GM21717 (cell line): ENCODE measurements around the gene SLC29A1.

Experiments used
- ATAC-seq: cut with Tn5 transposase; IDR thresholded peaks from one replicate; pipeline ENCODE4 v1.9.1; 2021; ENCODE audit warnings: mild to moderate bottlenecking, moderate library complexity; ENCODE audit not compliant: unreplicated experiment

Gene SLC29A1

GRCh38 chr6:44251576-44252524 lies 28.5 kb downstream of the SLC29A1 start:
- ATAC-seq = no peak

DNA sequence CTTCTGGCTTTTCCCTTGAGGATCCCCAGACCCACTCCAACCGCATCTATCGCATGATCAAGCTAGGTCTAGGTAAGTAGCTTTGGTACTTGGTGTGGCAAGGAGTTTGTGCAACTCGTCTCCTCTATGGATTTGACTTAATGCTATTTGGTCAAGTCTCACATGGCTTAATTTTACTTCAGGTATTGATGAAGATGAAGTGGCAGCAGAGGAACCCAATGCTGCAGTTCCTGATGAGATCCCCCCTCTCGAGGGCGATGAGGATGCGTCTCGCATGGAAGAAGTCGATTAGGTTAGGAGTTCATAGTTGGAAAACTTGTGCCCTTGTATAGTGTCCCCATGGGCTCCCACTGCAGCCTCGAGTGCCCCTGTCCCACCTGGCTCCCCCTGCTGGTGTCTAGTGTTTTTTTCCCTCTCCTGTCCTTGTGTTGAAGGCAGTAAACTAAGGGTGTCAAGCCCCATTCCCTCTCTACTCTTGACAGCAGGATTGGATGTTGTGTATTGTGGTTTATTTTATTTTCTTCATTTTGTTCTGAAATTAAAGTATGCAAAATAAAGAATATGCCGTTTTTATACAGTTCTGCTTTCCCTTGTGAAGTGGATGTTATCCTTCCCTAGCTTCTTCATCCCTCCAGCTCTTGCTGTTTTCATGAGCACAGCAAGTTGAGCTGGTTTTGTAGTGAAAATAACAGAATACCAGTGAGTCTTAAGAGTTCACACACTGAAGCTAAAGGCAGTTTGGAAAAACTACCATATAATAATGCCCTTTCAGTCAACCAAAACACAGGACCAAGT lies 30.1 kb downstream of the SLC29A1 start:
- ATAC-seq = no peak

DNA sequence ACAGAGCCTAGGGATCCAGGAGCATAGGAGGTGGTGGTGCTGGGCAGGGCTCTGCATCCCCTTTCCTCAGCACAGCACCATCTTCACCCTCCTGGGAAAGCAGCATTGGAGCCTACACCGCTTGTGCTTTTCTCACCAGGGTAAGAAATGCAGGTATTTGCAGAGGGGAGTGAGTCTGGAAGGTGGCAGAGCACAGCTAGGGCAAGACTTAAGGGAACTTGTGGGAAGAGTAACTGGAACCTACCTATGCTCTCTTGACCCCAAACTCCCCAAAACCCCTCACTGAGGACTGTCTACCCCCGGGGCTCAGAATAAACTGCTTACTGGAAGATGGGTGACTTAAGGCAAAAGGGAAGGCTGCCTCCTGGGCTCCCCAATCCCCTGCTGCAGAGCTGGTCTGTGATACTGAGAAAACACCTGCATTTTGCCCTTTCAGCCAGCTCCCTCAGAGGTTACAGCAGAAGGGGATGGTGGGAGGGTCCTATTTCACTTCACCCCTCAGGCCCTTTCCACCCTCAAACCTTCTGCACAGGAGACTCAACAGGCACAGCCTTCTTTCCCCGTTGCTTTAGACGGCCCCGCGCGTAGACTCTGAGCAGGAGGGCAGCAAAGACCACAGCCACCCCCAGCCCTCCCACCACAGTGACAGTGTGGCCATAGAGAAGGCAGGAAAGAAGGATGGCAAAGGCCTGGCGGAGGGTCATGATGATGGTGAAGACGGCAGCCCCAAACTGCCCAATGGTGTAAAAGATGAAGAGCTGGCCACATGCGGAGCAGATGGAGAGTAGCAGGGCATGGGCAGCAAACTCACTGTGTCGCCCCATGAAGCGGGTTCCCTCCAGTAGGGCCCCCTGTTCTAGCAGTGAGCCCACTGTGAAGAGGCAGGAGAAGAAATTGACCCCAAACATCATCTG lies 31.1 kb downstream of the SLC29A1 start:
- ATAC-seq = no peak

- ATAC-seq = no peak
These were observed 31.9 kb downstream of the SLC29A1 start for GRCh38 chr6:44255105-44255808.

- ATAC-seq = no peak
These were observed 32.7 kb downstream of the SLC29A1 start for GRCh38 chr6:44255871-44256774.

DNA sequence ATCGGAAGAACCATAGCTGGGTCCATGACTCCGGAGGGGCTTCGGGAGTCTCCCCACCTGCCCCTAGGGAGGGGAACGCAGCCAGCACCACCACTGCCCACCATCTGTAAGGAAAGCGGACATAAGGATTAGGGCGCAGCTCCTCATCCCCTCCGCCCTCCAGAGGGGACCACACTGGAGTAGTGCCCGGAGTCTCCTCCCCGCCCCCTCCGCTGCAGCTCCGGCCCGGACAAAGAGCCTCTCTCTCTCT lies 33.3 kb downstream of the SLC29A1 start:
- peak; percentile 16 for ATAC-seq

GRCh38 chr6:44257025-44257752 lies 33.8 kb downstream of the SLC29A1 start, which contains the start of gene SLC35B2:
SLC35B2 (minus strand) TSS chr6:44257528; CDS start chr6:44257410, 118 bp downstream.
- peak; percentile 37 for ATAC-seq

- peak; percentile 23 for ATAC-seq
These were observed 34.4 kb downstream of the SLC29A1 start for GRCh38 chr6:44257753-44258324.

GRCh38 chr6:44258325-44258863 lies 35.0 kb downstream of the SLC29A1 start:
- no peak for ATAC-seq

- no peak for ATAC-seq
These were observed 35.5 kb downstream of the SLC29A1 start for GRCh38 chr6:44258921-44259320.

GRCh38 chr6:44260011-44260410 lies 36.6 kb downstream of the SLC29A1 start:
- no peak for ATAC-seq

DNA sequence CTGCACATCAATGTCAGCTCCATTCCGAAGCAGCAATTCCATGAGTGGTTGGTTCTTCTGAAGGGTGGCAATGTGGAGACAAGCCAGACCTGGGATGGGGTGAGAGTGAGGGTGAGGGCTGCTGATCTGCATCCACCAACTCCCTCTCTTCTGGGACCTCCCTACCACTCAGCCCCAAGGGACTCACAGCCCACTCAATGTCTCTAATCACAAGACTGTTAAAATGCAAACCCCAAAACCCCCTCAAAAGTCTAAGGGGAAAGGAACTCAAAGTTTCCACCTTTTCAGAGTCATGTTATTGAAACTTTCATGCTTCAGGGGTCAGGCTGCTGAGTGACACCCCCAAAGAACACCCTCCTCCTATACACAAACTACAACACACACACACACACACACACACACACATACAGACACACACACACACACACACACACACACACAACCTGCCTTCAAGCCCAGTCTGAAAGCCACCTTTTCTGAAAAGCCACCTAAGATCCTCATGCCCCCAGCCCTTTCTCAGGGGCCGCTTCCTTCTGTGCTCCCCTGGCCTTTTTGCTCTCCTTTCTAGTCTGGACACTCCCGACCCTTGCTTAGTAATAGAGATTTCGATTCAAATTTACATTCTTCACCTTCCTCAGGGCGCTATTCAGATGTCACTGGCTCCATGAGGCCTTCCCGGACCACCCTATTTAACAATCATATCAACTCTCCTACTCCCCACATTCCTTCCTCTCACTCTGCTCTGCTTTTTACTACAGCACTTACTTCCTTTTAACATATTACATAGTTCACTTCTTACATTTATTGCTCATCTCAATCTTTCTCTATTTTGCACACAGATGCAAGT lies 37.3 kb downstream of the SLC29A1 start:
- no peak for ATAC-seq

DNA sequence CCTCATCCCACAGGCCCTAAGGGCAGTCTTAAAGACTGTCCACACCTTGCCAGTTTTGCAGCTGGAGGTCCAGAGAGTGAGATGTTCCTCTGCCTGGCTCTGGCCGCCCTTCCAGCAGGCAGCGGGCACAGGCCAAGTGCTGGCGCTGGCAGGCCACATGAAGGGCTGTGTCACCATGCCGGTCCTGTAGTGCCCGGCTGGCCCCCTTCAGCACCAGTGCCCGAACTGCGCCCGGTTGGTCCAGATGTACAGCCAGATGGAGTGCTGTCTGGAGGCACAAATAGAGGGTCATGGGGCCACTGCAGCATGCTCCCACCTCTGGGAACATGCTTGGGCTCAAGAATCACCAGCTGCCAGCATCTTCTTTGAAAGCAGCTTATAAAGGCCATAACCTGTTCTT lies 38.2 kb downstream of the SLC29A1 start:
- ATAC-seq = no peak

- ATAC-seq = no peak
These were observed 39.3 kb downstream of the SLC29A1 start for GRCh38 chr6:44262467-44263353.

DNA sequence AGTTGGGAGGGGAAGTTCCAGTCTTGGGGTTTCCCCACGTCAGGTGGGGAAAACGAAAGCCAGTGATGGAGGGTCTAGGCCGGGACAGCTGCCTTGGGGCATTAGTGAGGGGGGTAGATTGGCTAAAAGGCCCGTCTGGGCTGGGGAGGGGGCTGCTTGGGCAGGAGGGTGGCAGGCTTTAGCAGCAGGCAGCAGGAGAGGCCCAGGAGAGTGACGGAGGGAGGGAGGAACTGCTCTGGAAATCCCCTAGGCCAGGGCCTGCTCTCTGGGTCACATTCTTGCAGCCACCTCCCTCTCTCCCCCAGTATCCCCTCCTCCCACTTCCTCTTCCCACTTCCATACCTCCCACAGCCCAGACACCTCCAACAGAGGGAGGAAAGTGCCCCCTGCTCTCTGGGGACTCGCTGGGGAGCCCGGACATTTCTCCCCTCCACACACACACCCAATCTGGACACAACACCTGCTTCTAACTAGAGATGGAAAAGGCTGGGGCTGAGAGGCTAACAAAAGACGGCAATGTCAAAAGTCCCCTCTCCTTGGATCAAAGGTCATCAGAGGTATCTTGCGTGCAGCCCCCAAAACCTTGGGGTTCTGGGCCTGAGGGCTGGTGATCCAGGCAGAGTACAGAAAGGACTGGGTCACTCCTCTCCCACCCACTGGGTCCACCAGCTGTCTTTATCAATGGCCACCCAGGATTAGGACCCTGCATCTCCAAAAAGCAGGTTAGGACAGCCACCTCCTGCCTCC lies 40.1 kb downstream of the SLC29A1 start:
- ATAC-seq = no peak
